HEK293 (cell line): ENCODE data around the gene TTLL10.

Source experiments
- IKZF3 ChIP-seq: fragments of 450-650 bp; IDR thresholded peaks from 2 replicates; pipeline ENCODE4 v1.5.0; 2018; ENCODE audit warnings: missing biosample characterization, mild to moderate bottlenecking, missing genetic modification characterization, moderate library complexity
- RBAK ChIP-seq: fragments of 450-650 bp; formaldehyde crosslinking; IDR thresholded peaks from 2 replicates; pipeline ENCODE4 v1.5.1; 2016; ENCODE audit warnings: missing biosample characterization, missing genetic modification characterization
- ZNF518A ChIP-seq: fragments of 450-650 bp; formaldehyde crosslinking; conservative IDR thresholded peaks from 2 replicates; pipeline ENCODE4 v1.5.1; 2016; ENCODE audit warnings: low read depth, missing biosample characterization, missing genetic modification characterization
- ZNF561 ChIP-seq: fragments of 450-650 bp; IDR thresholded peaks from 2 replicates; pipeline ENCODE4 v1.5.1; 2018; ENCODE audit warnings: missing biosample characterization, missing genetic modification characterization, borderline replicate concordance
- ZNF785 ChIP-seq: fragments of 450-650 bp; formaldehyde crosslinking; IDR thresholded peaks from 2 replicates; pipeline ENCODE4 v1.5.1; 2016; ENCODE audit warnings: missing biosample characterization, missing genetic modification characterization
- ZSCAN23 ChIP-seq: fragments of 450-650 bp; formaldehyde crosslinking; IDR thresholded peaks from 2 replicates; pipeline ENCODE4 v1.5.1; 2016; ENCODE audit warnings: missing biosample characterization, missing genetic modification characterization
- ZXDB ChIP-seq: fragments of 450-650 bp; formaldehyde crosslinking; IDR thresholded peaks from 2 replicates; pipeline ENCODE4 v1.5.1; 2016; ENCODE audit warnings: missing biosample characterization, missing genetic modification characterization
- TF ChIP-seq, protein P1 (sequence below): fragments of 450-650 bp; formaldehyde crosslinking; IDR thresholded peaks from 2 replicates; pipeline ENCODE4 v1.5.1; 2016; ENCODE audit warnings: missing biosample characterization, missing genetic modification characterization

DNA sequence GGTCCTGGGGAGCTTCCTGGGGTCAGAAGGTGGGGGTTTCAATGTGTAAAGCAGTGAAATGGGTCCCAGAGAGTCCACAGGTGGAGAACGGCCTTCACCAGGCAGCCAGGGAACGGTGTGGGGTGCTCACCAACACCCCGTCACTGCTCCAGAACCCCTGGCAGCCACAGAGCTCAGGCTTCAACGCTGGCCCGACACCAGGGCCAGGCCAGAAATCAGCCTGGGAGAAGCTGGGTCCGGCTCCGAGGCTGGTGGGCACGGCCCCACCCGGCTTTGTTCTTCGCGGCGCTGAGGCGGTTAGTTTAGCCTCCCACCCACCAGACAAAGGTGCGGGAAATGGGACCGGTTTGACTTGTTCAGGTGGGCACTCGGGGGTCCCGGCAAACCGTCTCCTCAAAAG, 33.0 kb upstream of the TTLL10 start:
- TF ChIP-seq, protein P1, sequence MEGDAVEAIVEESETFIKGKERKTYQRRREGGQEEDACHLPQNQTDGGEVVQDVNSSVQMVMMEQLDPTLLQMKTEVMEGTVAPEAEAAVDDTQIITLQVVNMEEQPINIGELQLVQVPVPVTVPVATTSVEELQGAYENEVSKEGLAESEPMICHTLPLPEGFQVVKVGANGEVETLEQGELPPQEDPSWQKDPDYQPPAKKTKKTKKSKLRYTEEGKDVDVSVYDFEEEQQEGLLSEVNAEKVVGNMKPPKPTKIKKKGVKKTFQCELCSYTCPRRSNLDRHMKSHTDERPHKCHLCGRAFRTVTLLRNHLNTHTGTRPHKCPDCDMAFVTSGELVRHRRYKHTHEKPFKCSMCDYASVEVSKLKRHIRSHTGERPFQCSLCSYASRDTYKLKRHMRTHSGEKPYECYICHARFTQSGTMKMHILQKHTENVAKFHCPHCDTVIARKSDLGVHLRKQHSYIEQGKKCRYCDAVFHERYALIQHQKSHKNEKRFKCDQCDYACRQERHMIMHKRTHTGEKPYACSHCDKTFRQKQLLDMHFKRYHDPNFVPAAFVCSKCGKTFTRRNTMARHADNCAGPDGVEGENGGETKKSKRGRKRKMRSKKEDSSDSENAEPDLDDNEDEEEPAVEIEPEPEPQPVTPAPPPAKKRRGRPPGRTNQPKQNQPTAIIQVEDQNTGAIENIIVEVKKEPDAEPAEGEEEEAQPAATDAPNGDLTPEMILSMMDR (tag by site-specific recombination): no peak
- TF ChIP-seq ZXDB (tag by site-specific recombination) (no peak), IKZF3 (tag by site-specific recombination) (no peak), ZNF785 (tag by site-specific recombination) (no peak), ZNF518A (tag by site-specific recombination) (no peak), ZSCAN23 (no peak), RBAK (tag by site-specific recombination) (no peak), ZNF561 (tag by site-specific recombination) (no peak)
